Measurements from ENCODE around the gene RAI1. TPM values are rescaled to one million over a fixed set of nuclear protein-coding genes. Genes with fewer than 3 reads are reported as not detected.
A peak's percentile ranks its signal among the peaks of the same experiment; 100 is the strongest.
"Not testable (repeated sequence)": the region's sequence is repeated elsewhere in the genome, so short reads cannot be mapped to it uniquely, and the experiment has no call there.

RAI1 gene
- total RNA-seq, 2 experiments from 2014 or later = 17.1 to 49.4 TPM

DNA sequence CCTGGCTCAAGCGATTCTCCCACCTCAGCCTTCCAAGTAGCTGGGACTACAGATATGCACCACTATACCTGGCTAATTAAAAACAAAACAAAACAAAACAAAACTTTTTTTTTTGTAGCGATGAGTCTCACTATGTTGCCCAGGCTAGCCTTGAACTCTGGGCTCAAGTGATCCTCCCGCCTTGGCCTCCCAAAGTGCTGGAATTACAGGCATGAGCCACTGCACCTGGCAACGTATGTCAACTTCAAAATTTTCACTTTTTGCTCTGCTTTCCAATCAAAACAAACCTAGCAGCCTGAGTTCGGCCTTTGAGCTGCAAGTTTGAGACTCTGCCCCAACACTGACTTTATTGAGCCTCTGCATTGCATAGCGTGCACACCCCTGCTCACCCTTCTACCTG, 4.5 kb upstream of the RAI1 start:
- DNase-seq (ENCODE audit: low spot score) = no peak
- Histone ChIP-seq H3K36me3 (ENCODE audit: insufficient read depth, low read length) (no peaks in the 10 kb centered on the region), H3K9me2 (ENCODE audit: insufficient read depth, low read length) (no peaks in the 10 kb centered on the region), H3K27ac (ENCODE audit: low read depth, low read length, poor library complexity, severe bottlenecking) (peak overlapping the region; percentile 41), H3K9me3 (ENCODE audit: low read length) (no peaks in the 10 kb centered on the region), H3K4me2 (ENCODE audit: low read length) (peak overlapping the region; percentile 57), H2AFZ (ENCODE audit: low read length) (no peak overlapping the region; the same call in 1 of the 2 replicates), H3K4me3 (ENCODE audit: low read depth, low read length, poor library complexity, severe bottlenecking) (peak overlapping the region; percentile 15), H3K79me2 (ENCODE audit: insufficient read depth, low read depth, low read length) (peaks cover under 1% of the 10 kb centered on the region; the same call in 1 of the 2 replicates), H4K20me1 (ENCODE audit: insufficient read depth, low read length) (no peaks in the 10 kb centered on the region), H3K4me1 (ENCODE audit: insufficient read depth, low read length, poor library complexity, severe bottlenecking) (peaks cover 53% of the 10 kb centered on the region)
- POLR2A ChIA-PET = no interaction called here
- CTCF ChIA-PET (ENCODE audit: unreplicated experiment) = interaction anchor here (1.0 kb wide), 1 partner anchor 165 kb away, joined by 3 read pairs; no protein-coding TSS in a partner anchor
- BruUV-seq (replicated peaks) = no TSS peak
- intact Hi-C loops (cut with micrococcal nuclease; ENCODE audit: unreplicated experiment) = no loop called here
- TF ChIP-seq, protein P1, sequence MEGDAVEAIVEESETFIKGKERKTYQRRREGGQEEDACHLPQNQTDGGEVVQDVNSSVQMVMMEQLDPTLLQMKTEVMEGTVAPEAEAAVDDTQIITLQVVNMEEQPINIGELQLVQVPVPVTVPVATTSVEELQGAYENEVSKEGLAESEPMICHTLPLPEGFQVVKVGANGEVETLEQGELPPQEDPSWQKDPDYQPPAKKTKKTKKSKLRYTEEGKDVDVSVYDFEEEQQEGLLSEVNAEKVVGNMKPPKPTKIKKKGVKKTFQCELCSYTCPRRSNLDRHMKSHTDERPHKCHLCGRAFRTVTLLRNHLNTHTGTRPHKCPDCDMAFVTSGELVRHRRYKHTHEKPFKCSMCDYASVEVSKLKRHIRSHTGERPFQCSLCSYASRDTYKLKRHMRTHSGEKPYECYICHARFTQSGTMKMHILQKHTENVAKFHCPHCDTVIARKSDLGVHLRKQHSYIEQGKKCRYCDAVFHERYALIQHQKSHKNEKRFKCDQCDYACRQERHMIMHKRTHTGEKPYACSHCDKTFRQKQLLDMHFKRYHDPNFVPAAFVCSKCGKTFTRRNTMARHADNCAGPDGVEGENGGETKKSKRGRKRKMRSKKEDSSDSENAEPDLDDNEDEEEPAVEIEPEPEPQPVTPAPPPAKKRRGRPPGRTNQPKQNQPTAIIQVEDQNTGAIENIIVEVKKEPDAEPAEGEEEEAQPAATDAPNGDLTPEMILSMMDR (conservative IDR thresholded peaks at IDR 0.05; ENCODE audit: low read length) = no peak
- no peak for TF ChIP-seq EZH2phosphoT487 (IDR thresholded peaks at IDR 0.05; ENCODE audit: borderline replicate concordance, low read depth, low read length)

DNA sequence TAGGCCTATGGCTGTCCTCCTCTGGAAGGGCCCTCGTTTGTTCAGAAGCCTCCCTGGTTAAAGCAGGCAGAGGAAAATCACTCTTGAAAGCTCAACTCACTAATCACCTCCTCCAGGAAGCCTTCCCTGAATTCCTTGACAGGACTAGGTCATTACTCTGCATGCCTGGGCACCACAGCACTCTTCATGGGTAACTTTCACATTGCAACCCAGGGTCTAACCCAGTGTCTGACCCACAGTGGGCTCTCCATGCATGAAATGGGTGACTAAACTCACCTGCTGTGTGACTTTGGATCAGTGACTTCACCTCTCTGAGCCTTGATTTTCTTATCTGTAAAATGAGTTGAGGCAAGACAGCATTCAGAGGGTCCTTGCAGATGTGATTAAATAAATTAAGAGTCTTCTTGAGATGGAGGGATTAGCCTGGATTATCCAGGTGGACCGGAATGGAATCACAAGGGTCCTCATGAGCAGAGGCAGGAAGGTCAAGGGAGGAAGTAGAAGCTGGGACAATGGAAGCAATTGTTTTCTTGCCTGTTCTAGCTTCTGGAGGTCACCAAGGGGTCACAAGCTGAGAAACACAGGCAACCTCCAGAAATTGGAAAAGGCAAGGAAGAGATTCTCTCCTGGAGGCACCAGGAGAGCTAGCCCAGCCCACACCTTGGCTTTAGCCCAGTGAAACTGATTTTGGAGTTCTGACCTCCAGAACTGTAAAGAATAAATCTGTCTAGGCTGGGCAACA, 3.8 kb upstream of the RAI1 start:
- peak overlapping the region; percentile 57; the same call in 1 of the 2 replicates for H3K4me2 ChIP-seq (ENCODE audit: low read length)
- CTCF ChIA-PET (ENCODE audit: unreplicated experiment) = interaction anchor here (1.0 kb wide), 1 partner anchor 164 kb away, joined by 3 read pairs; no protein-coding TSS in a partner anchor
- intact Hi-C loops (cut with micrococcal nuclease; ENCODE audit: unreplicated experiment) = no loop called here

DNA sequence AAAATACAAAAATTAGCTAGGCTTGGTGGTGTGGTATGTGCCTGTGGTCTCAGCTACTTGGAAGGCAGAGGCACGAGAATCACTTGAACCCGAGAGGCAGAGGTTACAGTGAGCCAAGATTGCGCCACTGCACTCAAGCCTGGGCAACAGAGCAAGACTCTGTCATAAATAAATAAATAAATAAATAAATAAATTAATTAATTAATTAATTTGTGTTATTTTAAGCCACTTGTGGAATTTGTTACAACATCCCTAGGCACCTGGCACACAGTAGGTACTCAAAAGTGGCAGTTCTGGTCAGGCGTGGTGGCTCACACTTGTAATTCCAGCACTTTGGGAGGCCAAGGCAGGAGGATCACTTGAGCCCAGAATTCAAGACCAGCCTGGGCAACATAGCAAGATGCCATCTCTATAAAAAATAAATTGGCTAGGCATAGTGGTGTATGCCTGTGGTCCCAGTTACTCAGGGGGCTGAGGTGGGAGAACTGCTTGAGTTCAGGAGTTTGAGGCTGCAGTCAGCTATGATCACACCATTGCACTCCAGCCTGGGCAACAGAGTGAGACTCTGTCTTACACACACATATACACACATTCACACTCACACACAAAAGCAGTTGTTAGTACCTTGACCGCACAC, 3.1 kb upstream of the RAI1 start:
- H3K9me3 ChIP-seq (ENCODE audit: low read length); H3K4me2 ChIP-seq (ENCODE audit: low read length); CTCF ChIA-PET (ENCODE audit: unreplicated experiment); H2AFZ ChIP-seq (ENCODE audit: low read length); H4K20me1 ChIP-seq (ENCODE audit: insufficient read depth, low read length); DNase-seq (ENCODE audit: low spot score); H3K4me3 ChIP-seq (ENCODE audit: low read depth, low read length, poor library complexity, severe bottlenecking); intact Hi-C loops (cut with micrococcal nuclease; ENCODE audit: unreplicated experiment); H3K9me2 ChIP-seq (ENCODE audit: insufficient read depth, low read length); BruUV-seq (replicated peaks); H3K36me3 ChIP-seq (ENCODE audit: insufficient read depth, low read length); H3K27ac ChIP-seq (ENCODE audit: low read depth, low read length, poor library complexity, severe bottlenecking): not testable (repeated sequence)
- peaks cover 40% of the 10 kb centered on the region for H3K4me1 ChIP-seq (ENCODE audit: insufficient read depth, low read length, poor library complexity, severe bottlenecking)
- POLR2A ChIA-PET = interaction anchor here (0.6 kb wide), 1 partner anchor 33 kb away, joined by 3 read pairs; no protein-coding TSS in a partner anchor
- peaks cover 14% of the 10 kb centered on the region for H3K79me2 ChIP-seq (ENCODE audit: insufficient read depth, low read depth, low read length)

More for the DNA sequence above, 3.8 kb upstream of the RAI1 start:
- Histone ChIP-seq H3K36me3 (ENCODE audit: insufficient read depth, low read length) (no peaks in the 10 kb centered on the region), H3K4me1 (ENCODE audit: insufficient read depth, low read length, poor library complexity, severe bottlenecking) (peaks cover 46% of the 10 kb centered on the region), H3K9me2 (ENCODE audit: insufficient read depth, low read length) (no peaks in the 10 kb centered on the region), H3K9me3 (ENCODE audit: low read length) (no peaks in the 10 kb centered on the region), H3K4me3 (ENCODE audit: low read depth, low read length, poor library complexity, severe bottlenecking) (no peak overlapping the region), H3K27ac (ENCODE audit: low read depth, low read length, poor library complexity, severe bottlenecking) (no peak overlapping the region), H3K79me2 (ENCODE audit: insufficient read depth, low read depth, low read length) (peaks cover 8% of the 10 kb centered on the region; the same call in 1 of the 2 replicates), H4K20me1 (ENCODE audit: insufficient read depth, low read length) (no peaks in the 10 kb centered on the region), H2AFZ (ENCODE audit: low read length) (no peak overlapping the region; the same call in 1 of the 2 replicates)
- BruUV-seq (replicated peaks) = no TSS peak
- no peak for DNase-seq (ENCODE audit: low spot score)
- TF ChIP-seq, protein P1 (conservative IDR thresholded peaks at IDR 0.05; ENCODE audit: low read length) = no peak
- no peak for TF ChIP-seq EZH2phosphoT487 (IDR thresholded peaks at IDR 0.05; ENCODE audit: borderline replicate concordance, low read depth, low read length)
- POLR2A ChIA-PET = interaction anchor here (0.6 kb wide), 1 partner anchor 34 kb away, joined by 3 read pairs; no protein-coding TSS in a partner anchor

Measured in OCI-LY7 (cell line).